Measurements from ENCODE around the gene MRPS25. TPM values are rescaled to one million over a fixed set of nuclear protein-coding genes. Genes with fewer than 3 reads are reported as not detected.

Gene MRPS25
- total RNA-seq (2014; rRNA removed; shearing (Covaris generic)): 25.8 and 28.8 TPM in 2 replicates

- DNase-seq (ENCODE audit: low spot score): peak; percentile 75
These were observed at the start of gene MRPS25 for GRCh38 chr3:15064835-15065549. Gene MRPS25 (minus strand): TSS chr3:15065315. CDS start chr3:15065194, 121 bp downstream.

GRCh38 chr3:15113884-15114283, 48.8 kb upstream of the MRPS25 start:
- DNase-seq (ENCODE audit: low spot score): no peak

GRCh38 chr3:15113471-15113870, 48.4 kb upstream of the MRPS25 start:
- no peak for DNase-seq (ENCODE audit: low spot score)

- no peak for DNase-seq (ENCODE audit: low spot score)
These were observed 46.9 kb upstream of the MRPS25 start for GRCh38 chr3:15112011-15112410.

GRCh38 chr3:15110206-15110605, 45.1 kb upstream of the MRPS25 start:
- DNase-seq (ENCODE audit: low spot score): no peak

- no peak for DNase-seq (ENCODE audit: low spot score)
These were observed 43.8 kb upstream of the MRPS25 start for GRCh38 chr3:15108869-15109268.

- peak; percentile 48 for DNase-seq (ENCODE audit: low spot score)
These were observed 43.0 kb upstream of the MRPS25 start for GRCh38 chr3:15108082-15108545.

GRCh38 chr3:15107075-15107947, 42.2 kb upstream of the MRPS25 start:
- no peak for DNase-seq (ENCODE audit: low spot score)

- DNase-seq (ENCODE audit: low spot score): no peak
These were observed 37.7 kb upstream of the MRPS25 start for GRCh38 chr3:15102836-15103235.

- no peak for DNase-seq (ENCODE audit: low spot score)
These were observed 37.1 kb upstream of the MRPS25 start for GRCh38 chr3:15102256-15102655.

- DNase-seq (ENCODE audit: low spot score): no peak
These were observed 34.4 kb upstream of the MRPS25 start for GRCh38 chr3:15099364-15100098.

GRCh38 chr3:15098503-15099363, 33.6 kb upstream of the MRPS25 start, which contains the start of gene RBSN:
Gene RBSN (minus strand): TSS chr3:15099148. CDS start chr3:15096120, 3,028 bp downstream.
- DNase-seq (ENCODE audit: low spot score): peak; percentile 86

GRCh38 chr3:15097891-15098290, 32.8 kb upstream of the MRPS25 start:
- DNase-seq (ENCODE audit: low spot score): no peak

- no peak for DNase-seq (ENCODE audit: low spot score)
These were observed 30.9 kb upstream of the MRPS25 start for GRCh38 chr3:15096046-15096445.

GRCh38 chr3:15094187-15094875, 29.2 kb upstream of the MRPS25 start:
- no peak for DNase-seq (ENCODE audit: low spot score)

- DNase-seq (ENCODE audit: low spot score): no peak
These were observed 27.6 kb upstream of the MRPS25 start for GRCh38 chr3:15092686-15093085.

- no peak for DNase-seq (ENCODE audit: low spot score)
These were observed 26.5 kb upstream of the MRPS25 start for GRCh38 chr3:15091575-15091974.

GRCh38 chr3:15089201-15089600, 24.1 kb upstream of the MRPS25 start:
- DNase-seq (ENCODE audit: low spot score): no peak

- DNase-seq (ENCODE audit: low spot score): no peak
These were observed 21.6 kb upstream of the MRPS25 start for GRCh38 chr3:15086699-15087098.

GRCh38 chr3:15086263-15086662, 21.1 kb upstream of the MRPS25 start:
- no peak for DNase-seq (ENCODE audit: low spot score)

All from HT-29 (cell line).